GM21529 (cell line): ENCODE measurements around the gene BCL2L13.
A peak's percentile ranks its signal among the peaks of the same experiment; 100 is the strongest.
"Not testable (repeated sequence)": the region's sequence is repeated elsewhere in the genome, so short reads cannot be mapped to it uniquely, and the experiment has no call there.

Experiments
- ATAC-seq: cut with Tn5 transposase; IDR thresholded peaks from one replicate; pipeline ENCODE4 v1.9.1; 2021; ENCODE audit not compliant: unreplicated experiment

The BCL2L13 gene

GRCh38 chr22:17634696-17635095 lies 3.9 kb upstream of the BCL2L13 start:
- ATAC-seq, result no peak

GRCh38 chr22:17636850-17637249 lies 1.7 kb upstream of the BCL2L13 start:
- ATAC-seq, result not testable (repeated sequence)

GRCh38 chr22:17637490-17638181 lies 921 bp upstream of the BCL2L13 start:
- no peak for ATAC-seq

- peak; percentile 12 for ATAC-seq
These were observed 450 bp upstream of the BCL2L13 start for GRCh38 chr22:17638182-17638431.

GRCh38 chr22:17639247-17639741 lies 737 bp downstream of the BCL2L13 start:
- ATAC-seq, result no peak

GRCh38 chr22:17641269-17641668 lies 2.7 kb downstream of the BCL2L13 start:
- no peak for ATAC-seq

GRCh38 chr22:17642357-17642756 lies 3.8 kb downstream of the BCL2L13 start:
- ATAC-seq, result not testable (repeated sequence)

- ATAC-seq, result no peak
These were observed 8.9 kb downstream of the BCL2L13 start for GRCh38 chr22:17647452-17647851.

- ATAC-seq, result no peak
These were observed 9.4 kb downstream of the BCL2L13 start for GRCh38 chr22:17647991-17648390.

- no peak for ATAC-seq
These were observed 10.0 kb downstream of the BCL2L13 start for GRCh38 chr22:17648569-17648968.

- no peak for ATAC-seq
These were observed 16.7 kb downstream of the BCL2L13 start for GRCh38 chr22:17655289-17655688.

- ATAC-seq, result no peak
These were observed 18.4 kb downstream of the BCL2L13 start for GRCh38 chr22:17656870-17657395.

GRCh38 chr22:17664414-17665055 lies 26.0 kb downstream of the BCL2L13 start:
- no peak for ATAC-seq

- ATAC-seq, result no peak
These were observed 26.7 kb downstream of the BCL2L13 start for GRCh38 chr22:17665248-17665647.

GRCh38 chr22:17665854-17666253 lies 27.3 kb downstream of the BCL2L13 start:
- ATAC-seq, result no peak

- not testable (repeated sequence) for ATAC-seq
These were observed 33.0 kb downstream of the BCL2L13 start for GRCh38 chr22:17671521-17672092.

GRCh38 chr22:17672417-17672991 lies 33.9 kb downstream of the BCL2L13 start:
- ATAC-seq, result no peak

GRCh38 chr22:17674152-17674551 lies 35.6 kb downstream of the BCL2L13 start:
- no peak for ATAC-seq

GRCh38 chr22:17675584-17675983 lies 37.0 kb downstream of the BCL2L13 start:
- ATAC-seq, result no peak

GRCh38 chr22:17678817-17679385 lies 40.3 kb downstream of the BCL2L13 start:
- no peak for ATAC-seq

- no peak for ATAC-seq
These were observed 45.7 kb downstream of the BCL2L13 start for GRCh38 chr22:17684245-17684644.
